Measurements from ENCODE around the gene DNAJB8.

DNA sequence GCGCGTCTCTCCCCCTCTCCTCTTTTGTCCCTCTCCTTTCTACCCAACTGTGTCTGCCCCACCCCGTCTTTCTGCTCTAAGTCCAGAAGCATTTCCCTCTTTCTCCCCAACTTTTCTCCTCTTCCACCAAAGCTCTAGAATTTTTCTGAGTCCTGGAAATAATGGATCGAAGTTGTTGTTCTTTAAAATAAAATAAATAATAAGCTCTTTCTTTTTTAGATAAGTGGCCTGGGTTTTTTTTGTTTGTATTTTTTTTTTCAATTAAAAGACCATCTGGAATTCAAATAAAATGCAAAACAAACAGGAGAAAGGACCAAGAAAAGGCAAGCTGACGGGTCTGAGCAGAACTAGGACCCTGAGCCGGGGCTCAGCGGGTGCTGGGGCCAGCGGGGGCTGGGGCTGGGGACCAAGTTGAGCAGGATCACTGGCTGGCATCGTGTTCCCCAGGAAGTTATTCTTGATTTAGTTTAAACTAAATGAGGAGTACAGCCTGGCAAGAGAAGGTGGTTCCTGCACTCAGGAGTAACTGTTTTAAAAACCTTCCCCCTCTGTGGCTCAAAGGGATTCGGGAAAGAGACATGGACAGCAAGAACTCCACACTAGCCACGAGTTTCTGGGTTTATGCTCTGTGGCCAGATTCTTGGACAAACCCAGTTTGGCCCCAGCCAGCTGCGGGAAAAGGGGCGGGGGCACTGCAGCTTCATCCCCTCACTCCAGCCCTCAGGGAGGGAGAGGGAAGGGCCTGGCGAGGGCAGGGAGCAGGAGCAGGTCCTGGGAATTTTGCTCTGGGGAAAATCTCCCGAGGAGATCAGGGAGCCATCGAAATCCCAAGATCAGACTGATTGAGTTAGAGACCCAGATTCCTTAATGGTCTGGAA is 18.0 kb upstream of the DNAJB8 start:
- no peak for TF ChIP-seq CEBPB (IDR thresholded peaks at IDR 0.05)
- TF ChIP-seq EGR1 (IDR thresholded peaks at IDR 0.05), result no peak
- no peak for TF ChIP-seq TAF1 (IDR thresholded peaks at IDR 0.05; ENCODE audit: low read depth)
- TF ChIP-seq RAD21 (IDR thresholded peaks at IDR 0.05; ENCODE audit: low read depth), result no peak
- no peak for TF ChIP-seq EP300 (IDR thresholded peaks at IDR 0.05; ENCODE audit: borderline replicate concordance)
- TF ChIP-seq, protein P1, sequence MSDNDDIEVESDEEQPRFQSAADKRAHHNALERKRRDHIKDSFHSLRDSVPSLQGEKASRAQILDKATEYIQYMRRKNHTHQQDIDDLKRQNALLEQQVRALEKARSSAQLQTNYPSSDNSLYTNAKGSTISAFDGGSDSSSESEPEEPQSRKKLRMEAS (IDR thresholded peaks at IDR 0.05), result no peak
- TF ChIP-seq FOXM1 (IDR thresholded peaks at IDR 0.05; ENCODE audit: borderline replicate concordance, low read depth), result no peak
- no peak for TF ChIP-seq TEAD4 (IDR thresholded peaks at IDR 0.05)

Data from Ishikawa (cell line).